Right lobe of liver (tissue), 6 donors: ENCODE results near the gene GRM6. TPM values are rescaled to one million over a fixed set of nuclear protein-coding genes. Genes with fewer than 3 reads are reported as not detected.

ENCODE experiments used
- ATAC-seq, 4 donors: fragments of 200-7000 bp; cut with Tn5 transposase; one replicate each; pipeline ENCODE4 v1.9.1; 2020; ENCODE audit warnings: mild to moderate bottlenecking in 4 of 4, moderate library complexity in 4 of 4
- DNase-seq, 3 donors: peaks; one replicate each; pipeline ENCODE4 v3.0.0-alpha.2; 2020
- H3K27ac ChIP-seq, 3 donors: fragments of 200-600 bp; one replicate each; pipeline ENCODE4 v1.8.0; 2022
- H3K27me3 ChIP-seq, 2 donors: fragments of 200-600 bp; one replicate each; pipeline ENCODE4 v1.8.0; 2022
- H3K36me3 ChIP-seq, 4 donors: fragments of 200-600 bp; sonication (generic) in 1 of 4; one replicate each; pipeline versions ENCODE4 v1.5.1 to v1.8.0; 2017 to 2022; ENCODE audit warnings: control low read depth in 1 of 4
- H3K4me1 ChIP-seq, 4 donors: fragments of 200-600 bp; sonication (generic) in 1 of 4; one replicate each; pipeline versions ENCODE4 v1.5.1 to v1.8.0; 2017 to 2022; ENCODE audit warnings: control low read depth in 1 of 4
- H3K4me3 ChIP-seq, 3 donors: fragments of 200-600 bp; one replicate each; pipeline ENCODE4 v1.8.0; 2022
- H3K9me3 ChIP-seq, 4 donors: fragments of 200-600 bp; sonication (generic) in 1 of 4; one replicate each; pipeline versions ENCODE4 v1.5.1 to v1.8.0; 2017 to 2022; ENCODE audit warnings: control low read depth in 1 of 4
- POLR2A ChIP-seq: fragments of 450-650 bp; IDR thresholded peaks from one replicate; pipeline ENCODE4 v1.6.1; 2017; ENCODE audit warnings: antibody characterized with exemption, mild to moderate bottlenecking
- WGBS: methylation state at CpG from one replicate; pipeline ENCODE4 v1.1.6; 2018; ENCODE audit warnings: low coverage, low lambda C conversion rate; ENCODE audit not compliant: insufficient coverage; ENCODE audit errors: missing lambda C conversion rate; 5-methylcytosine and 5-hydroxymethylcytosine counted together
- intact Hi-C, 2 donors: fragments of 100-400 bp; cut with DNase I; formaldehyde crosslinking; loops; one replicate each; pipeline versions ENCODE4 v1.11.2 to v1.14.1; 2022
- total RNA-seq, 6 experiments: library from RNA; depleted of rRNA in 2 of 6; stranded (reverse); fragments of >200 nt in 2 of 6; fragmentation: NEBNext Ultra II Directional in 3 of 6; extraction: Animal tissue kit (Norgen Biotek cat#: 25700) in 3 of 6; gene quantifications; one replicate each; pipeline versions ENCODE4 v1.1.0 to v1.2.4, GENCODE V29; 2016 to 2023
- TF ChIP-seq, protein P1 (sequence below), 4 donors: fragments of 200-600 bp in 3 of 4; fragments of 450-650 bp in 1 of 4; IDR thresholded peaks; one replicate each; pipeline versions ENCODE4 v1.5.1 to v1.8.0; 2016 to 2022; ENCODE audit warnings: antibody characterized with exemption in 4 of 4, mild to moderate bottlenecking in 2 of 4
- donor health status: DM: no; HTN: yes; CAD: no.
- donor health status: DM: no; HTN: no; CAD: no.
- donor health status: DM: no; HTN: no; CAD: no.
- donor health status: DM: no; HTN: yes; CAD: no.
- donor health status: DM: no; HTN: yes; CAD: no.

GRM6 gene
- total RNA-seq, 6 experiments from 2014 or later, result 0.05 TPM; not detected in 5

DNA sequence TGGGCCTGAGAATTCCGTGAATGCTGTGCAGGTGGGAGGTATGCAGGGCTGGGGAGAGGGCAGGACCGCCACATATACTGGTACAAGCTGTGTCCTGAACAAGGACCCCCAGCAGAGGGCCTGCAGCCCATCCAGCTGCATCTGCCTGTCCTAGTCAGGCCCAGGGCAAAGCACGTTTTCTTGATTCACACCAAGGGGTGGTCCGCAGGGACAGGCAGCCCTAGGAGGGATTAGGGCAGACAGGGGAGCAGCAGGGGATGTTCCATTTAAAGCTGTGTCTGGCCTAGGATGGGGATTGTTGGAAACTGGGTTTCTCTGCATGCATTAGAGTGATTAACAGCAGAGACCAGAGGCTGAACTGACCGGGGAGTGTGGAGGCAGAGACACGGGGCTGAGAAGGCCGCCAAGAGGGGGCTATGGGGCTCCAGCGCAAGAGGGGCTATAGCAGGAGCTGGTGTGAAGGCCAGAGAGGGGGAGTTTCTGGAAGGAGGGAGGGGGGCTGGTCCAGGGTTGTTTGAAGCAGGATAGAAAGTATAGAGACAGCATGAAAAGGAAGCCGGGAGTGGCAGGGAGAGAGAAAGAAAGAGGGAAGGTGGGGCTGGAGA, 2.7 kb downstream of the GRM6 start:
- intact Hi-C loops, result no loop called here
- Histone ChIP-seq H3K36me3 (no peaks in the 10 kb centered on the region), H3K27ac (no peak overlapping the region), H3K27me3 (no peaks in the 10 kb centered on the region), H3K9me3 (no peaks in the 10 kb centered on the region), H3K4me1 (no peaks in the 10 kb centered on the region), H3K4me3 (no peak overlapping the region)
- DNase-seq (no peak), ATAC-seq (no peak)
- TF ChIP-seq, protein P1, sequence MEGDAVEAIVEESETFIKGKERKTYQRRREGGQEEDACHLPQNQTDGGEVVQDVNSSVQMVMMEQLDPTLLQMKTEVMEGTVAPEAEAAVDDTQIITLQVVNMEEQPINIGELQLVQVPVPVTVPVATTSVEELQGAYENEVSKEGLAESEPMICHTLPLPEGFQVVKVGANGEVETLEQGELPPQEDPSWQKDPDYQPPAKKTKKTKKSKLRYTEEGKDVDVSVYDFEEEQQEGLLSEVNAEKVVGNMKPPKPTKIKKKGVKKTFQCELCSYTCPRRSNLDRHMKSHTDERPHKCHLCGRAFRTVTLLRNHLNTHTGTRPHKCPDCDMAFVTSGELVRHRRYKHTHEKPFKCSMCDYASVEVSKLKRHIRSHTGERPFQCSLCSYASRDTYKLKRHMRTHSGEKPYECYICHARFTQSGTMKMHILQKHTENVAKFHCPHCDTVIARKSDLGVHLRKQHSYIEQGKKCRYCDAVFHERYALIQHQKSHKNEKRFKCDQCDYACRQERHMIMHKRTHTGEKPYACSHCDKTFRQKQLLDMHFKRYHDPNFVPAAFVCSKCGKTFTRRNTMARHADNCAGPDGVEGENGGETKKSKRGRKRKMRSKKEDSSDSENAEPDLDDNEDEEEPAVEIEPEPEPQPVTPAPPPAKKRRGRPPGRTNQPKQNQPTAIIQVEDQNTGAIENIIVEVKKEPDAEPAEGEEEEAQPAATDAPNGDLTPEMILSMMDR (IDR thresholded peaks at IDR 0.05), result no peak
- no peak for TF ChIP-seq POLR2A
- WGBS, result 56% methylated on average over 7 of the region's 9 CpGs

- H3K36me3 ChIP-seq, result no peaks in the 10 kb centered on the region
- ATAC-seq (no peak), DNase-seq (peak in 1 of 3 donors; percentile 48)
- WGBS, result 70% methylated on average over 5 of the region's 28 CpGs
- no peaks in the 10 kb centered on the region for H3K9me3 ChIP-seq
- intact Hi-C loops, result no loop called here
- H3K4me3 ChIP-seq, result no peak overlapping the region
- TF ChIP-seq, protein P1 (IDR thresholded peaks at IDR 0.05), result no peak
- no peak for TF ChIP-seq POLR2A
- H3K27ac ChIP-seq, result no peak overlapping the region
- H3K27me3 ChIP-seq, result no peaks in the 10 kb centered on the region
- H3K4me1 ChIP-seq, result no peaks in the 10 kb centered on the region
These were observed 3.7 kb downstream of the GRM6 start for GRCh38 chr5:178991190-178992145.

GRCh38 chr5:178990491-178990890, 4.6 kb downstream of the GRM6 start:
- H3K4me3 ChIP-seq, result no peak overlapping the region
- no peaks in the 10 kb centered on the region for H3K27me3 ChIP-seq
- DNase-seq (no peak), ATAC-seq (no peak)
- no peaks in the 10 kb centered on the region for H3K9me3 ChIP-seq
- intact Hi-C loops, result no loop called here
- WGBS, result 62% methylated on average over 3 of the region's 12 CpGs
- TF ChIP-seq POLR2A, result no peak
- H3K4me1 ChIP-seq, result no peaks in the 10 kb centered on the region
- no peak overlapping the region for H3K27ac ChIP-seq
- H3K36me3 ChIP-seq, result no peaks in the 10 kb centered on the region

GRCh38 chr5:178989311-178989710, 5.8 kb downstream of the GRM6 start:
- 69% methylated on average over 2 of the region's 7 CpGs for WGBS

More at GRCh38 chr5:178989311-178989710, 5.8 kb downstream of the GRM6 start:
- no peaks in the 10 kb centered on the region for H3K4me1 ChIP-seq
- no peak overlapping the region for H3K27ac ChIP-seq
- ATAC-seq (no peak), DNase-seq (no peak)
- no peak for TF ChIP-seq POLR2A
- TF ChIP-seq, protein P1 (IDR thresholded peaks at IDR 0.05), result no peak
- no peak overlapping the region for H3K4me3 ChIP-seq
- intact Hi-C loops, result no loop called here
- H3K9me3 ChIP-seq, result peaks cover 0 to 3% (median 0%) of the 10 kb centered on the region in 4 donors
- no peaks in the 10 kb centered on the region for H3K36me3 ChIP-seq
- H3K27me3 ChIP-seq, result no peaks in the 10 kb centered on the region
